GM18520 (cell line): ENCODE measurements around the gene DAND5.

Source experiments
- ATAC-seq: cut with Tn5 transposase; IDR thresholded peaks from one replicate; pipeline ENCODE4 v1.9.1; 2021; ENCODE audit not compliant: unreplicated experiment

Gene DAND5, protein sequence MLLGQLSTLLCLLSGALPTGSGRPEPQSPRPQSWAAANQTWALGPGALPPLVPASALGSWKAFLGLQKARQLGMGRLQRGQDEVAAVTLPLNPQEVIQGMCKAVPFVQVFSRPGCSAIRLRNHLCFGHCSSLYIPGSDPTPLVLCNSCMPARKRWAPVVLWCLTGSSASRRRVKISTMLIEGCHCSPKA

GRCh38 chr19:12969292-12969988, at the start of gene DAND5:
TSS of gene DAND5 (plus strand) at chr19:12969576. CDS start at chr19:12969661, 85 bp downstream.
- ATAC-seq = no peak

- ATAC-seq = no peak
Measured at GRCh38 chr19:12921047-12921446, 48.3 kb upstream of the DAND5 start.

- no peak for ATAC-seq
Measured at GRCh38 chr19:12922959-12923358, 46.4 kb upstream of the DAND5 start.

DNA sequence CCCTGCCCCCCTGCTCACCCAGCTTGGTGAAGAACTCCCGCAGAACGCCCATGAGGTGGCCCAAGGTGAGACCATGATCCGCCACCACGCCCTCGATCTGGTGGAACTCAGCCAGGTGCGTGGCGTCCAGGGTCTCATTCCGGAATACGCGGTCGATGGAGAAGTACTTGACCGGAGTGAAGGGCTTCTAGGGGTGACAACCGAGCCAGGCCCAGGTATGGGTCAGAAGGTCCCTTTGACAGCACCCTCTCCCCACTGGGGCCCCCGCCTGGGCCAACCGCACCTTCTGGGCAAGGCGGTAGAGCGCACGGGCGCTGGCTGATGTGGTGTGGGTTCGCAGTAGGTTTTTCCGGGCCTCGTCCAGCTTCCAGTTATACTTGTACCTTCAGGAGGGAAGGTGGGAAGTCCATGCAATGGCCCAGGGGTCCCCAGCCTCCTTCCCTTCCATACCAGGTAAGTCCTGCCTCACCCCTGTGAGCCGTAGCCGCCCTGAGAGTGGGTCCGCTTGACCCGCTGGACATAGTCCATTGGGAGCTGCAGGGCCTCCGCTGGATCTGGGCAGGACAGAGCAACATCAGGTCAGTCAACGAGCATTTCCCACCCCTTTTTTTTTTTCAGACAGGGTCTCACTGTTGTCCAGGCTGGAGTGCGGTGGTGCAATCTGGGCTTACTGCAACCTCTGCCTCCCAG, 44.6 kb upstream of the DAND5 start:
- no peak for ATAC-seq

- ATAC-seq = no peak
Measured at GRCh38 chr19:12930002-12930645, 39.3 kb upstream of the DAND5 start.

GRCh38 chr19:12932392-12933286, 36.7 kb upstream of the DAND5 start:
- ATAC-seq = no peak

- peak; percentile 34 for ATAC-seq
Measured at GRCh38 chr19:12933287-12934072, 35.9 kb upstream of the DAND5 start, which contains the start of gene FARSA. TSS of gene FARSA (minus strand) at chr19:12933711. CDS start at chr19:12933696, 15 bp downstream.

DNA sequence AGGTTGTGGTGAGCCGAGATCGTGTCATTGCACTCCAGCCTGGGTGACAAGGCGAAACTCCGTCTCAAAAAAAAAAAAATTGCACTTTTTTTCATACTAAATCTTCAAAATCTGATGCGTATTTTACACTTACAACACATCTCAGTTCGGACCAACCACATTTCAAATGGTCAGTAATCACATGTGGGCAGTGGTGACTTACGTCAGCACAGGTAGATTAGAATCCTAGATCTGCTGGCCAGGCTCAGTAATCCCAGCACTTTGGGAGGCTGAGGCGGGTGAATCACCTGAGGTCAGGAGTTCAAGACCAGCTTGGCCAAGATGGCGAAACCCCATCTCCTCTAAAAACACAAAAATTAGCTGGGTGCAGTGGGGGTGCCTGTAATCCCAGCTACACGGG, 34.3 kb upstream of the DAND5 start:
- ATAC-seq = no peak

- no peak for ATAC-seq
Measured at GRCh38 chr19:12936582-12936981, 32.8 kb upstream of the DAND5 start.

DNA sequence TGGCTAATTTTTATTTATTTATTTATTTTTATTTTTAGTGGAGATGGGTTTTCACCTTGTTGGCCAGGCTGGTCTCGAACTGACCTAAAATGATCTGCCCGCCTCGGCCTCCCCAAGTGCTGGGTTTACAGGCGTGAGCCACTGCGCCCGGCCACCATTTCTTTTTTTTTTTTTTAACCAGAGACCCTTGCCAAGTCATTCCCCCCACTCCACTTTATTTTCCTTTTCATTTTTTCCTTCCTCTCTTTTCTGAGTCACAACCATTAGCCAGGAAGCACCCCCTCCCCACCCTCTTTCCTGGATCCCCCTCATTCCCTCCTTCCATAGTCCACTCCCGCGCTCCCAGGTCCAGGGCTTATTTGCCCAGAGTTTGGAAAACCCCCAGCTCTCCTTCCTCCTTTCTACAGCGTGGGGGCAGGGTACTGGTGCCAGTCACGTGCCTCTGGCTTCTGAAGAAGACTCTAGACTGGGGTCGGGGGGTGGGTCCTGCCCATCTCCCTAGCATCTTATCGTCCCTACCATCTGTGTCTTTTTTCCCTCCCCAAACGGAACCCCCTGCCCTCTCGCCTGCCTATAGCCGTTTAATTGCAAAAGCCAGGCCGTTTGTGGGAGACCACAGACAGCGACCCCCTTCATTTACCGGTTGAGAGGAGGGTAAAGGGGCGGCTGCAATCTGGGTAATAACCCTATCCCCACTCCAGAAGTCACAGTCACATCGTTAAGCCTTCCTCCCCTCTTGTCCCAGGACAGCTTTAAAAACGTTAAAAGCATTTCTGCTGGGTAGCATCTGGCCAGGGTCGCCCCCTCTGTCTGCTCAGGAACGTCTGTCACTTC, 32.1 kb upstream of the DAND5 start:
- no peak for ATAC-seq

DNA sequence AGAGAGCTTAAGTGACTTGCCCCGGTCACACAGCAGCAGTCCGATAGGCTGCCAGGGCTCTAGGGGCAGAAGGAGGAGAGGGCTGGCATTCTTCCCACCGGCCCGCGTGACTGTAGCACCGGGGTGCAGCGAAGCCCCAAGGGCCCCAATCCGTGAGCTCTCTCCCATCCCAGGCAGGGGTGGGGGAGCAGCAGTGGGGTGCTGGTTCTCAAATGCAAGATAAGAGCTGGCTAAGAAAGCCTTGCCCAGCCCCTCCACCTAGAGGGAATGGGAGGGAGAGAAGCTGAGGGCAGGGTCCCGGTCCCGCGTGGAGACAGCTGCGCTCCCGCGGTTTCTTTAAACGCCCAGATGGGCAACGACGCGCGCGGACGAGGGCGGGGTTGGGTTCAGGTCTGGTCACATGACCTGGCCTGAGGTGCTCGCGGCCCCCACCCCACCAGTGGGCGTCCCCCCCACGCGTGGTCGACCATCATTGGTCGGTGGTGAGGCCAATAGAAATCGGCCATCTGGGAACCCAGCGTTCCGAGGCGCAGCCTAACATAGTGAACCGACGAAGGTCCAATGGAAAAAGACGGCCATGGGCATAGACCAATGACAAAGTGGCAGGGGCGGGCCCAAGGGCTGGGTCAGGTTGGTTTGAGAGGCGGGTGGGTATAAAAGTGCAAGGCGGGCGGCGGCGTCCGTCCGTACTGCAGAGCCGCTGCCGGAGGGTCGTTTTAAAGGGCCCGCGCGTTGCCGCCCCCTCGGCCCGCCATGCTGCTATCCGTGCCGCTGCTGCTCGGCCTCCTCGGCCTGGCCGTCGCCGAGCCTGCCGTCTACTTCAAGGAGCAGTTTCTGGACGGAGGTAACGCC, 31.2 kb upstream of the DAND5 start, which contains the start of gene CALR:
TSS of gene CALR (plus strand) at position 683 of the 852 bp plus-strand sequence. CDS start at position 754, 71 bp downstream.
- ATAC-seq = peak; percentile 80

DNA sequence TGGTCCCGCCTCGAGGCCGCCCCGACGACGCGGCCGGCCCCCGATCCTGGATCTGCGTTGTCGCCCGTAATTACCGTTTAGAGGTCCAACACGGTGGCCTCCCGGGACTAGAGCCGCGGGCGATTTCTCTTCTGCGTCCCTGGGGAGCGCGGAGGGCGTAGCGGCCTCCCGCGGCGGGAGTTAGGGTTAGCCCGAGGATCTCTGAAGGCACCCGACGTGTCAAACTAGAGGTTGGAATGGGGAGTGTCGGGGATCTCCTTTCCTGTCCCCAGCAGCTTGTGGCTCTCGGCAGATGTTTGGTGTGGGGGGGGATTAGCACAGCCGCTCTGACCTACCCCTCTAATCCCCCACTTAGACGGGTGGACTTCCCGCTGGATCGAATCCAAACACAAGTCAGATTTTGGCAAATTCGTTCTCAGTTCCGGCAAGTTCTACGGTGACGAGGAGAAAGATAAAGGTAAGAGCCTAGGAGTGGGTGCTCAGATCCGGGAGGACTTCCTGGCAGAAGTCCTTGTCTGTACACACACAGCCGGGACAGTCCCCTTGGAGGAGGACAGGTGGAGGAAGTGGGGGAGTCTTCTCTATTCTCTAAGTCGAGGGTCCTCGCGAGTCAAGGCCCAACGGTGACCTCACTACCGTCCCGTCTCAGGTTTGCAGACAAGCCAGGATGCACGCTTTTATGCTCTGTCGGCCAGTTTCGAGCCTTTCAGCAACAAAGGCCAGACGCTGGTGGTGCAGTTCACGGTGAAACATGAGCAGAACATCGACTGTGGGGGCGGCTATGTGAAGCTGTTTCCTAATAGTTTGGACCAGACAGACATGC, 30.4 kb upstream of the DAND5 start:
- ATAC-seq = no peak

DNA sequence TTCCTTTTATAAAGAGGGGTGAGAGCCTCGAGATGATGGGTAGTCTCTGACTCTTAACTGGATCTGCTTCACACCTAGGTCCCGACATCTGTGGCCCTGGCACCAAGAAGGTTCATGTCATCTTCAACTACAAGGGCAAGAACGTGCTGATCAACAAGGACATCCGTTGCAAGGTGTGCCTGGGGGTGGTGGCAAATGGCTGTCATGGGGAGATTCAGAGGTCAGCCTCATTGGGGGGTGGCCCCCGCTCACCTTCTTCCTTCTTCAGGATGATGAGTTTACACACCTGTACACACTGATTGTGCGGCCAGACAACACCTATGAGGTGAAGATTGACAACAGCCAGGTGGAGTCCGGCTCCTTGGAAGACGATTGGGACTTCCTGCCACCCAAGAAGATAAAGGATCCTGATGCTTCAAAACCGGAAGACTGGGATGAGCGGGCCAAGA, 29.4 kb upstream of the DAND5 start:
- no peak for ATAC-seq

DNA sequence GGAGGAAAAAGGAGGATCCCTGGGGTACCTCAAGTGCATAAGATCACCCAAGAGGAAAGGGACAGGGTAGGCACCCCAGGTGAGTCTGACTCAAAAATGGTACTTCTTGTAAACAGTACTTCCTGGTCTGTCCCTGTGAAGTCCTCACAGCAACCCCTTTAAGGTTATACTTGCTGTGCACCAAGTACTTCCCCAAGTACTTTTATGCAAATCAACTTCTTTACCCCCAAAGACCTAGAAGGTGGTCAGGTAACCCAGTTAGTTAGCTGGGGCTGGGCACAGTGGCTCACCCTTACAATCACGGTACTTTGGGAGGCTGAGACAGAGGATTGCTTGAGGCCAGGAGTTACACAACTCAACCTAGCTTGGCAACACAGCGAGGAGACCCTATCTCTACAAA, 28.5 kb upstream of the DAND5 start:
- ATAC-seq = no peak

- no peak for ATAC-seq
Measured at GRCh38 chr19:12943437-12944044, 25.8 kb upstream of the DAND5 start.

DNA sequence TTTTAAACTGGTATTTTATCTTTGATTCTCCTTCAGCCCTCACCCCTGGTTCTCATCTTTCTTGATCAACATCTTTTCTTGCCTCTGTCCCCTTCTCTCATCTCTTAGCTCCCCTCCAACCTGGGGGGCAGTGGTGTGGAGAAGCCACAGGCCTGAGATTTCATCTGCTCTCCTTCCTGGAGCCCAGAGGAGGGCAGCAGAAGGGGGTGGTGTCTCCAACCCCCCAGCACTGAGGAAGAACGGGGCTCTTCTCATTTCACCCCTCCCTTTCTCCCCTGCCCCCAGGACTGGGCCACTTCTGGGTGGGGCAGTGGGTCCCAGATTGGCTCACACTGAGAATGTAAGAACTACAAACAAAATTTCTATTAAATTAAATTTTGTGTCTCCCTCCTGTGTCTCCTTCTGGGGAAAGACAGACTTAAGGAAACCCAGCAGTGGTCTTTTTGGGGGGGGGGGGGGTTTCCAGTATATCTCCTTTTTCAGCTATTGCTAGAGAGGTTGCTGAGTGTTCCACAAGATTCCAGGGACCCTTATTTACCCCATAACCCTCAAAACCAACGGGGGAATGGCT, 25.2 kb upstream of the DAND5 start:
- ATAC-seq = no peak
